Activated naive CD8-positive, alpha-beta T cell treated with anti-CD3 and anti-CD28 coated beads for 36 hours (primary cell): ENCODE results near the gene RFWD3. TPM values are rescaled to one million over a fixed set of nuclear protein-coding genes. Genes with fewer than 3 reads are reported as not detected.

Source experiments
- DNase-seq: peaks from one replicate; pipeline ENCODE4 v3.0.0; 2021
- H3K27ac Mint-ChIP-seq: one replicate; pipeline ENCODE4 v1.8.0; 2022; ENCODE audit warnings: mild to moderate bottlenecking, moderate library complexity, mixed read lengths
- H3K27me3 Mint-ChIP-seq: one replicate; pipeline ENCODE4 v1.8.0; 2022; ENCODE audit warnings: mild to moderate bottlenecking, mixed read lengths
- H3K36me3 Mint-ChIP-seq: one replicate; pipeline ENCODE4 v1.8.0; 2021; ENCODE audit warnings: mild to moderate bottlenecking, mixed read lengths
- H3K4me1 Mint-ChIP-seq: one replicate; pipeline ENCODE4 v1.8.0; 2021; ENCODE audit warnings: mixed read lengths
- H3K4me3 Mint-ChIP-seq: one replicate; pipeline ENCODE4 v1.8.0; 2022; ENCODE audit warnings: mild to moderate bottlenecking, moderate library complexity, mixed read lengths
- H3K9me3 Mint-ChIP-seq: one replicate; pipeline ENCODE4 v1.8.0; 2022; ENCODE audit warnings: mixed read lengths
- total RNA-seq, 2 experiments: library from RNA; stranded (reverse); gene quantifications; one replicate each; pipeline ENCODE4 v1.2.3, GENCODE V29; 2021

RFWD3 gene
- total RNA-seq, 2 experiments from 2014 or later: 128 to 134 TPM

GRCh38 chr16:74585846-74586443, 80.7 kb downstream of the RFWD3 start:
- H3K36me3 Mint-ChIP-seq: peaks cover 30% of the 10 kb centered on the region

GRCh38 chr16:74583926-74584666, 82.6 kb downstream of the RFWD3 start:
- no peak overlapping the region for H3K4me3 Mint-ChIP-seq
- H3K9me3 Mint-ChIP-seq: no peaks in the 10 kb centered on the region
- no peak for DNase-seq
- H3K4me1 Mint-ChIP-seq: peaks cover 61% of the 10 kb centered on the region
- H3K27ac Mint-ChIP-seq: peak overlapping the region; percentile 51
- H3K27me3 Mint-ChIP-seq: no peaks in the 10 kb centered on the region
- peaks cover 30% of the 10 kb centered on the region for H3K36me3 Mint-ChIP-seq

More at GRCh38 chr16:74585846-74586443, 80.7 kb downstream of the RFWD3 start:
- no peaks in the 10 kb centered on the region for H3K27me3 Mint-ChIP-seq
- DNase-seq: no peak
- no peak overlapping the region for H3K27ac Mint-ChIP-seq
- H3K9me3 Mint-ChIP-seq: no peaks in the 10 kb centered on the region
- H3K4me3 Mint-ChIP-seq: no peak overlapping the region
- H3K4me1 Mint-ChIP-seq: peaks cover 60% of the 10 kb centered on the region

- Mint-ChIP-seq H3K9me3 (no peaks in the 10 kb centered on the region), H3K27ac (no peak overlapping the region), H3K4me1 (peaks cover 62% of the 10 kb centered on the region), H3K36me3 (peaks cover 25% of the 10 kb centered on the region), H3K27me3 (no peaks in the 10 kb centered on the region), H3K4me3 (no peak overlapping the region)
- no peak for DNase-seq
Measured at GRCh38 chr16:74582970-74583369, 83.7 kb downstream of the RFWD3 start.

GRCh38 chr16:74580833-74581232, 85.8 kb downstream of the RFWD3 start:
- no peaks in the 10 kb centered on the region for H3K9me3 Mint-ChIP-seq
- no peak for DNase-seq
- peaks cover 15% of the 10 kb centered on the region for H3K36me3 Mint-ChIP-seq
- H3K4me3 Mint-ChIP-seq: no peak overlapping the region
- H3K4me1 Mint-ChIP-seq: peaks cover 52% of the 10 kb centered on the region
- no peaks in the 10 kb centered on the region for H3K27me3 Mint-ChIP-seq
- H3K27ac Mint-ChIP-seq: peak overlapping the region; percentile 23

GRCh38 chr16:74578838-74579237, 87.8 kb downstream of the RFWD3 start:
- H3K9me3 Mint-ChIP-seq: no peaks in the 10 kb centered on the region

GRCh38 chr16:74578433-74578832, 88.2 kb downstream of the RFWD3 start:
- H3K36me3 Mint-ChIP-seq: peaks cover 9% of the 10 kb centered on the region
- DNase-seq: no peak
- H3K4me1 Mint-ChIP-seq: peaks cover 54% of the 10 kb centered on the region
- H3K27me3 Mint-ChIP-seq: no peaks in the 10 kb centered on the region
- no peak overlapping the region for H3K27ac Mint-ChIP-seq
- H3K4me3 Mint-ChIP-seq: no peak overlapping the region
- no peaks in the 10 kb centered on the region for H3K9me3 Mint-ChIP-seq

More at GRCh38 chr16:74578838-74579237, 87.8 kb downstream of the RFWD3 start:
- H3K27ac Mint-ChIP-seq: no peak overlapping the region
- H3K4me1 Mint-ChIP-seq: peaks cover 55% of the 10 kb centered on the region
- H3K36me3 Mint-ChIP-seq: peaks cover 9% of the 10 kb centered on the region
- no peaks in the 10 kb centered on the region for H3K27me3 Mint-ChIP-seq
- no peak overlapping the region for H3K4me3 Mint-ChIP-seq
- DNase-seq: no peak

GRCh38 chr16:74577882-74578366, 88.8 kb downstream of the RFWD3 start:
- no peaks in the 10 kb centered on the region for H3K27me3 Mint-ChIP-seq
- peaks cover 9% of the 10 kb centered on the region for H3K36me3 Mint-ChIP-seq
- H3K9me3 Mint-ChIP-seq: no peaks in the 10 kb centered on the region
- H3K27ac Mint-ChIP-seq: peak overlapping the region; percentile 60
- DNase-seq: no peak
- no peak overlapping the region for H3K4me3 Mint-ChIP-seq
- H3K4me1 Mint-ChIP-seq: peaks cover 54% of the 10 kb centered on the region

- Mint-ChIP-seq H3K36me3 (peaks cover 11% of the 10 kb centered on the region), H3K27me3 (no peaks in the 10 kb centered on the region), H3K27ac (peak overlapping the region; percentile 1), H3K9me3 (no peaks in the 10 kb centered on the region), H3K4me3 (no peak overlapping the region), H3K4me1 (peaks cover 58% of the 10 kb centered on the region)
- DNase-seq: no peak
Measured at GRCh38 chr16:74575807-74576643, 90.7 kb downstream of the RFWD3 start.

GRCh38 chr16:74575175-74575806, 91.4 kb downstream of the RFWD3 start:
- Mint-ChIP-seq H3K9me3 (no peaks in the 10 kb centered on the region), H3K27me3 (no peaks in the 10 kb centered on the region), H3K27ac (peak overlapping the region; percentile 23), H3K4me1 (peaks cover 59% of the 10 kb centered on the region), H3K36me3 (peaks cover 11% of the 10 kb centered on the region), H3K4me3 (no peak overlapping the region)
- no peak for DNase-seq

- H3K4me1 Mint-ChIP-seq: peaks cover 66% of the 10 kb centered on the region
Measured at GRCh38 chr16:74574146-74574545, 92.5 kb downstream of the RFWD3 start.

GRCh38 chr16:74573622-74574021, 93.1 kb downstream of the RFWD3 start:
- no peak overlapping the region for H3K27ac Mint-ChIP-seq
- peaks cover 66% of the 10 kb centered on the region for H3K4me1 Mint-ChIP-seq
- H3K27me3 Mint-ChIP-seq: no peaks in the 10 kb centered on the region
- no peak for DNase-seq
- H3K4me3 Mint-ChIP-seq: no peak overlapping the region
- H3K36me3 Mint-ChIP-seq: peaks cover 12% of the 10 kb centered on the region
- H3K9me3 Mint-ChIP-seq: no peaks in the 10 kb centered on the region

More at GRCh38 chr16:74574146-74574545, 92.5 kb downstream of the RFWD3 start:
- H3K36me3 Mint-ChIP-seq: peaks cover 12% of the 10 kb centered on the region
- H3K9me3 Mint-ChIP-seq: no peaks in the 10 kb centered on the region
- H3K27ac Mint-ChIP-seq: no peak overlapping the region
- DNase-seq: no peak
- H3K27me3 Mint-ChIP-seq: no peaks in the 10 kb centered on the region
- H3K4me3 Mint-ChIP-seq: no peak overlapping the region

Other genes starting within 250 kb of the RFWD3 start
- gene CLEC18B, start 245.4 kb downstream of the RFWD3 start, total RNA-seq: under 1 TPM; 0.36 to 0.39 TPM
- 10 to 100 TPM; 58.7 to 60.8 TPM for gene GLG1, start 59.8 kb downstream of the RFWD3 start, total RNA-seq
- gene MLKL, start 34.0 kb upstream of the RFWD3 start, total RNA-seq: 10 to 100 TPM; 23.6 TPM
- gene FA2H, start 107.9 kb upstream of the RFWD3 start, total RNA-seq: not detected